Measurements from ENCODE around the gene GADL1.

Gene GADL1

DNA sequence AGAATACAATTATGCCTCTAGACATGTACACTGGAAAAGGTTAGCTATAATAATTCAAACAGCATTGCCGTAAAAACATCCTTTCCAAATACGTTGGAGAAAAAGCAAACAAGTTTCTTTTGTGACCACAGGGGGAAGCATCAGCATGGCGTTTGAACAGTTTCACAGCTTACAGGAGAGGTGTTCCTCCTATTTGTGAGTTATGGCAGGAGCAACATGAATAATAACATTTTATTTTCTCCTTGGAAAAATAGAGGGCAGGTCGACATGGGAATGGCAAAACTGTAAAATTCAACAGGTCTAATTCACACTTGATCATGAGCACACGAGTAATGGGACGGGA lies 39.7 kb upstream of the GADL1 start:
- TF ChIP-seq, protein P1, sequence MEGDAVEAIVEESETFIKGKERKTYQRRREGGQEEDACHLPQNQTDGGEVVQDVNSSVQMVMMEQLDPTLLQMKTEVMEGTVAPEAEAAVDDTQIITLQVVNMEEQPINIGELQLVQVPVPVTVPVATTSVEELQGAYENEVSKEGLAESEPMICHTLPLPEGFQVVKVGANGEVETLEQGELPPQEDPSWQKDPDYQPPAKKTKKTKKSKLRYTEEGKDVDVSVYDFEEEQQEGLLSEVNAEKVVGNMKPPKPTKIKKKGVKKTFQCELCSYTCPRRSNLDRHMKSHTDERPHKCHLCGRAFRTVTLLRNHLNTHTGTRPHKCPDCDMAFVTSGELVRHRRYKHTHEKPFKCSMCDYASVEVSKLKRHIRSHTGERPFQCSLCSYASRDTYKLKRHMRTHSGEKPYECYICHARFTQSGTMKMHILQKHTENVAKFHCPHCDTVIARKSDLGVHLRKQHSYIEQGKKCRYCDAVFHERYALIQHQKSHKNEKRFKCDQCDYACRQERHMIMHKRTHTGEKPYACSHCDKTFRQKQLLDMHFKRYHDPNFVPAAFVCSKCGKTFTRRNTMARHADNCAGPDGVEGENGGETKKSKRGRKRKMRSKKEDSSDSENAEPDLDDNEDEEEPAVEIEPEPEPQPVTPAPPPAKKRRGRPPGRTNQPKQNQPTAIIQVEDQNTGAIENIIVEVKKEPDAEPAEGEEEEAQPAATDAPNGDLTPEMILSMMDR (IDR thresholded peaks at IDR 0.05; ENCODE audit: insufficient read depth, low read length, poor library complexity, severe bottlenecking): peak; percentile 27
- DNase-seq (ENCODE audit: extremely low read depth, insufficient read length): no peak

DNA sequence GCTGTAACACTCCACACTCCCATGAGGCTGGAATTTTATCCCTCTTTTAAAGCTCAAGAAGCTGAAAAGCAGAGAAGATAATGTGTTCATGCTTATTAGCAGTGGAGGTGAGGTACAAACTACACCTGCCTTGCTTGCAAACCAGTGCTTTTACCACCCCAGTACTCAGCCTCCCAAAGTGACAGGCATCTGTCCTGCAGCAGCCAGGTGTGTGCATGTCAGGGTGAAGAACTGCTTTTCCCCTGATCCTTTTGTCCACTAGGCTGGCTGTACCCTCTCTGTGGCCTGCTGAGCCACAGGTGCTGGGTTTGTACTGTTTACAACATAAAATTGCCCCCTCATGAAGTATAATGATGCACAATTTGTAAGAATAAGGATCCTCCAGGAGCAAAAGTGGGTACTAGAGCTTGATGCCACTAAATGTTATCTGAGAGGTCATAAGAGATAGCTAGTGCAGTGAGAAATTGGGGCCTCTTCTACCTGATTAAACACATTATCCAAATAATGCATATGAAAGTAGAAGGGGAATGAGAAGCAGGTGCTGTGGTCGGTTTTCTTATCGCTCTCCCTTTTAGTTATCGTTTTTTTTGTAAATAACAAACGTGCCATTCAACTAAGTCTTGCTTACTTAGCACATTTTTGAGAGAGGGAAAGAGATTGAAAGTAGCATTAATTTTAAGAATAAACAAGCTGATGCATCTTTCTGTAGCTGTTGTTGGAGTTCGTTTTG lies 39.2 kb upstream of the GADL1 start:
- Histone ChIP-seq H3K4me3 (replicated peaks; ENCODE audit: low read depth, low read length) (no peak overlapping the region), H3K27me3 (replicated peaks; ENCODE audit: control insufficient read depth, insufficient read depth, low read length) (no peaks in the 10 kb centered on the region), H3K36me3 (ENCODE audit: control insufficient read depth, insufficient read depth, low read length) (no peaks in the 10 kb centered on the region)
- DNase-seq (ENCODE audit: extremely low read depth, insufficient read length): no peak
- TF ChIP-seq, protein P1 (IDR thresholded peaks at IDR 0.05; ENCODE audit: insufficient read depth, low read length, poor library complexity, severe bottlenecking): no peak

More for the DNA sequence above, 39.7 kb upstream of the GADL1 start:
- Histone ChIP-seq H3K27me3 (replicated peaks; ENCODE audit: control insufficient read depth, insufficient read depth, low read length) (no peaks in the 10 kb centered on the region), H3K4me3 (replicated peaks; ENCODE audit: low read depth, low read length) (no peak overlapping the region), H3K36me3 (ENCODE audit: control insufficient read depth, insufficient read depth, low read length) (no peaks in the 10 kb centered on the region)

DNA sequence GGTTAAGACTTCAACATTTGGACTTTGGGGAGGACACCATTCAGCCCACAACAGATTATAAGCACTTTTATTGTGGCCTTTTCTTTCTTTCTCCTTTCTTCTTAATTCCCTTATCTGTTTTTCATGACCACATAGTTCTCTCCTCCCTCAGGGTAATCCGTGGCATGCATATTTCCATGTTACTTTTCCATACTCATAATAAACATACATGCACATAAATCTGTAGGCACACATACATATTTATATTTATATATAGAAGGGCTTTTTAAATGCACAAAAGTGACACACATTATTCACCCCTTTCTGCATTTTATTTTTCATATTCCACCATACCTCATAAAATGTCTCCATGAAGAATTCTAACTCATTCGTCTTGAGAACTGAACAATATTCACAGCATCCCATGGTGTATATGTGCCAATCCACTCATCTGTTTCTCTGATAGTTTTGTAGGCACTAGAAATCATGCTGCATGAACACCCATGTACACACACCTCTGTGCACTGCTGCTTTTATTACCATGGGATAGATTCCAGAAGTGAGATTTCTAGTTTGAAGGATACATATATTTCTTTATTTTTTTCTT lies 38.1 kb upstream of the GADL1 start:
- H3K27me3 ChIP-seq (replicated peaks; ENCODE audit: control insufficient read depth, insufficient read depth, low read length): no peaks in the 10 kb centered on the region
- no peaks in the 10 kb centered on the region for H3K36me3 ChIP-seq (ENCODE audit: control insufficient read depth, insufficient read depth, low read length)
- DNase-seq (ENCODE audit: extremely low read depth, insufficient read length): no peak
- TF ChIP-seq, protein P1 (IDR thresholded peaks at IDR 0.05; ENCODE audit: insufficient read depth, low read length, poor library complexity, severe bottlenecking): no peak
- no peak overlapping the region for H3K4me3 ChIP-seq (replicated peaks; ENCODE audit: low read depth, low read length)

DNA sequence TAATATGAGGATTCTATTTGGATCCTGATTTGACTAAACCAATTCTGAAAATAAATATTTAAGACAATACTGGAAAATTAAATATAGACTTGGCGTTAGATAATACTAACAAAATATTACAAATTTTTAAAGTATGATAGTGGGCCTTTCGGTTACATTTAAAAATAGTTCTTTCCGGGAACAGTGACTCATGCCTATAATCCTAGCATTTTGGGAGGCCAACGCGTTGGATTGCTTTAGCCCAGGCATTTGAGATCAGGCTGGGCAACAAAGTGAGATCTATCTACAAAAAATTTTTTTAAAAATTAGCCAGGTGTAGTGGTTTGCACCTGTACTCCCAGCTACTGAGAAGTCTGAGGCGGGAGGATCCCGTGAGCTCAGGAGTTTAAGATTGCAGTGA lies 30.3 kb upstream of the GADL1 start:
- Histone ChIP-seq H3K4me3 (replicated peaks; ENCODE audit: low read depth, low read length) (no peak overlapping the region), H3K36me3 (ENCODE audit: control insufficient read depth, insufficient read depth, low read length) (no peaks in the 10 kb centered on the region), H3K27me3 (replicated peaks; ENCODE audit: control insufficient read depth, insufficient read depth, low read length) (no peaks in the 10 kb centered on the region)
- DNase-seq (ENCODE audit: extremely low read depth, insufficient read length): no peak
- TF ChIP-seq, protein P1 (IDR thresholded peaks at IDR 0.05; ENCODE audit: insufficient read depth, low read length, poor library complexity, severe bottlenecking): no peak

DNA sequence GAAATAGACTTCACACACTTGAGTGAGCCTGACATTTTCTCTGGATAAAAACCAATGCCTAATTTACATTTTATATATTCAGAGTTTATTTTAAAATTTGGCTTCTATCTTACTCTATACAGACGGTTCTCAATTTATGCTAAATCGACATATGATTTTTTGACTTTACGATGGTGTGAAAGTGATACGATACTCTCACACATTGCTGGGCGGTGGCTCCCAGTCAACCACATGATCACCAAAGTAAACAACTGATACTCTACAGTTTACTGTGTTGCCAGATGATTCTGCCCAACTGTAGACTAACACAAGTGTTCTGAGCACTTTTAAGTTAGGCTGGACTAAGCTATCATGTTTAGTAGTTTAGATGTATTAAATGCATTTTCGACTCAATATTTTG lies 25.1 kb upstream of the GADL1 start:
- TF ChIP-seq, protein P1 (IDR thresholded peaks at IDR 0.05; ENCODE audit: insufficient read depth, low read length, poor library complexity, severe bottlenecking): no peak
- Histone ChIP-seq H3K36me3 (ENCODE audit: control insufficient read depth, insufficient read depth, low read length) (no peaks in the 10 kb centered on the region), H3K4me3 (replicated peaks; ENCODE audit: low read depth, low read length) (no peak overlapping the region), H3K27me3 (replicated peaks; ENCODE audit: control insufficient read depth, insufficient read depth, low read length) (no peaks in the 10 kb centered on the region; the same call in 1 of the 2 replicates)
- DNase-seq (ENCODE audit: extremely low read depth, insufficient read length): no peak
